ENCODE results near the gene PSMB2.
"Not testable (repeated sequence)": the region's sequence is repeated elsewhere in the genome, so short reads cannot be mapped to it uniquely, and the experiment has no call there.

PSMB2 gene

GRCh38 chr1:35641233-35641866 is at the start of gene PSMB2:
Gene PSMB2 (minus strand): TSS chr1:35641526. CDS start chr1:35641432, 94 bp downstream.
- peak; percentile 96 to 97 for DNase-seq (ENCODE audit: low read depth in 2 of 2)

DNA sequence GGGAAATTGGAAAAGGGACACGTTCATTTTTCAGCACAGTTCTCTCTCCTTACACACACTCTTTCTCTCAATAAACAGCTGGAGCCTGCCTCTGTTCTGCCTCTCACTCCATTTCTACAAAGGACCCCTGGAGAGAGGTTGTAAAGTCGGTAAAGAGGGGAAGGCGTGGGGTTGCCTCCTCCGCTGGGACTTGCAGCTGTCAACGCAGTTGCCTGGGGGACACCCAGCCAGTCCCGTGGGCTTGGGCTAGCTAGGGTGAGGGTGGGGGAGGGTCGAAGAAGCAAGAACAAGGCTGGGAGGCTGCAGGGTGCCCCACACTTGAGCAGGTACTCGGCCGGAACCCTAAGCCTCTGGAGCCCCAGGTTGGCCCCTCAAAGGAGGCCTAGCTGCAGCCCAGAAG is 49.8 kb upstream of the PSMB2 start:
- DNase-seq (ENCODE audit: low read depth in 2 of 2): no peak

GRCh38 chr1:35690103-35690502 is 48.8 kb upstream of the PSMB2 start:
- not testable (repeated sequence) for DNase-seq (ENCODE audit: low read depth in 2 of 2)

DNA sequence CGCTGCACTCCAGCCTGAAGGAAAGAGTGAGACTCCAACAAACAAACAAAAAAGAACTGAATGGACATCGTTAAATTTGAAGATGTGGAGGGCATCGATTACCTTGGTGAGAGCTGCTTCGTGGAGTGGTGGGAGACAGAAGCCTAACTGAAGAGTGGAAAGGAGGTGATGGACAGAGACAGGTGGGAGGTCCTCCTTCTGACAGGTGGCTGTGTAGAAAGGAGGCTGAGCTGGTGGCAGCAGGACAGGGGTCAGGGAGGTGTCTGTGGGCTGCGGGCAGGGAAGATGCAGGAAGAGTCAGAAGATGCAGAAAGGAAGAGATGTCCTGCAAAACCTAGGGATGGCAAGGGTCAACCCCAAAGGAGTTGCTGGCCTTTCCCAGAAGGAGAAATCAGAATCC is 46.8 kb upstream of the PSMB2 start:
- DNase-seq (ENCODE audit: low read depth in 2 of 2): no peak

DNA sequence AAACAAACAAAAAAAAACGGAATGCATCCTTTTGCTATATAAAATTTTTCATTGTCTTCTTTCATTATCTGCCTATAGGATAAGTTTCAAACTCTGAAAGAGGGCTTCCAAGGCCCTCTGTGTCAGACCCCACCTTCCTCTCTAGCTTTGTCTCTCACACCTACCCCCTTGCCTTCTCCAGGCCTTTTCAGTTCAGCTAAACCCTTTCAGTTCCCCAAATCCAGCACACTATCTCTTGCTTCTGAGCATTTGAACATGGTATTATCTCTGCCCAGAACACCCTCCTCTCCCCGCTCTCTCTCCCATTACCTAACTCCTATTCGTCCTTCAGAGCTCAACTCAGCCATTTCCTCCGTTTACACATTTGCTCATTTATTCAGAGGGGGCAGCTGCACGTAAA is 41.7 kb upstream of the PSMB2 start:
- DNase-seq (ENCODE audit: low read depth in 2 of 2): no peak

GRCh38 chr1:35680271-35680670 is 38.9 kb upstream of the PSMB2 start:
- DNase-seq (ENCODE audit: low read depth in 2 of 2): no peak

GRCh38 chr1:35675773-35676172 is 34.4 kb upstream of the PSMB2 start:
- no peak for DNase-seq (ENCODE audit: low read depth in 2 of 2)

DNA sequence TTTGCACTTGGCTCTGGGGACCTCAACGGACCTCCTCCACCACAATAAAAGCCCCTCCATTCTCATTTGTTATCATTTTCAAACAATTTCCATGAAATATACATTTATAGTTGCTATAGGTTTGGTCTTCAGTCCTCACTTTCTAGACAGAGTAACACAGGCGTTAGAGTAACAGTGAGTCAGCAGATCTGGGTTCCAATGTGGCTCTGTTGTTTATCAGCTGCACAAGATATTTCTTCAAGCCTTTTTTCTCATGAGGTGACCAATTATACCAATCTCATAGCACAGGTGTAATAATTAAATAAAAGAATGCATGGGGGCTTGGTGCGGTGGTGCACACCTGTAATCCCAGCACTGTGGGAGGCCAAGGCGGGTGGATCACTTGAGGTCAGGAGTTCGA is 32.8 kb upstream of the PSMB2 start:
- DNase-seq (ENCODE audit: low read depth in 2 of 2): no peak

- no peak for DNase-seq (ENCODE audit: low read depth in 2 of 2)
Measured at GRCh38 chr1:35672116-35672515, 30.8 kb upstream of the PSMB2 start.

DNA sequence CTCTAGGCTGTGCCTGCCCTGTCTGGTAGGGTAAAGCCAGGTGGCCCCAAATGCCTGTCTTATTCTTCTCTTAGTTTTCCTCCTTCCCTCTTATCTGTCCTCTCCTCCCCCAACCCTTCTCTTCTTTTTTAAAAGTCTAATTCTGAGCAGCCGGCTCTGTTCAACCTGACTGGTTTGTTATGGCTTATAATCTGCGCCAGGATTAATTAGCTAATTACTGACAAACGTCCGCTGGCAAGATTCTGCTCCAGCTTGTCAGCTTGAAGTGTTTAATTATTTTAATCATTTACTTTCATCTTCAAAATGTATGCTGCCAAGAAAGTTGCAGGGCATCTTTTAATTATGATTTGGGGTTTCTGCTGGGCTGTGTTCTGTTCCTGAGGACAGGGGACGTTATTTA is 27.2 kb upstream of the PSMB2 start:
- no peak for DNase-seq (ENCODE audit: low read depth in 2 of 2)

DNA sequence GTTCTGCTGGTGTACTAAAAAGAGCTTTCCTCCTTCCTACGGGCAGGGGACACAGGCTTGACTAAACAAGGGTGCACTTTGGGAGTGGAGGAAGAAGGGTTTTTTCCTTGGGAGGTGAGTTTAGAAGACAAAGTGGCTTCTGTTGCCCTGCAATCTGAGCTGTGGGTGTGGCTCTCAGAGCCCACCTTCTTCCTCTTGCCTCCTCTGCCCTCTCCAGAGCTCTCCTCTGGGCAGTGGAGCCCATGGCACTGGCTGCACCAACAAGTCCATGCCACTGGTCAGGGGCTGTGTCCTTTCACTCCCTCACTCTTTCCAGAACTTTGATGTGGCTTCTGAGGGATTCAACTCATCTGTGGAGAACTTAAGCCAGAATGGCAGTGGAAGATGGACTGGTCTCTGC is 25.6 kb upstream of the PSMB2 start:
- DNase-seq (ENCODE audit: low read depth in 2 of 2): no peak

GRCh38 chr1:35666216-35666615 is 24.9 kb upstream of the PSMB2 start:
- DNase-seq (ENCODE audit: low read depth in 2 of 2): no peak

DNA sequence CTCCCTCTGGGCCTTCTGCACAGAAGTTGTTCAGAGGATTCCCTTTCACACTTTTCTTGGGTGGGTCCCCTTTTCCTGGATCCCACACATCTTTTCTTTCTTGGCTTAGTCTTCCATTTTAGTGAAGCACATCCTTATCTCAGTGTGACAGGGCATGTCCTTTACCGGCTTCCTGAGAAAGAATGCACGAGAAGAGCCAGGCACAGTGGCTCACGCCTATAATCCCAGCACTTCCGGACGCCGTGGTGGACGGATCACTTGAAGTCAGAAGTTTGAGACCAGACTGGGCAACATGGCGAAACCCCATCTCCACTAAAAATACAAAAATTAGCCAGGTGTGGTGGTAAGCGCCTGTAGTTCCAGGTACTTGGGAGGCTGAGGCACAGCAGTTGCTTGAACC is 22.1 kb upstream of the PSMB2 start:
- no peak for DNase-seq (ENCODE audit: low read depth in 2 of 2)

DNA sequence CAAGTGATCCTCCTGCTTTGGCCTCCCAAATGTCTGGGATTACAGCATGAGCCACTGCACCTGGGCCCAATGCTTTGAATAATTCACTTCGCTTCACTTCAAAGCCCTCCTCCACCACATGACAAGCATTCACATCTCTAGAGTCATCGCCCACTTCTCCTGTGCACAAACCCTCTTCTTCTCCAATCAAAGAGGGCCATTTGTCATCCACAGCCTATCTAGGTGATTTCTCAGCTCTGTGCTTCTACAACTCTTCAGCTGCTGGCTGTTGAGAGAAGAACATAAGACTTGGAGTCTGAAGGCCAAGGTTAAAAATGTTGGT is 20.1 kb upstream of the PSMB2 start:
- no peak for DNase-seq (ENCODE audit: low read depth in 2 of 2)

DNA sequence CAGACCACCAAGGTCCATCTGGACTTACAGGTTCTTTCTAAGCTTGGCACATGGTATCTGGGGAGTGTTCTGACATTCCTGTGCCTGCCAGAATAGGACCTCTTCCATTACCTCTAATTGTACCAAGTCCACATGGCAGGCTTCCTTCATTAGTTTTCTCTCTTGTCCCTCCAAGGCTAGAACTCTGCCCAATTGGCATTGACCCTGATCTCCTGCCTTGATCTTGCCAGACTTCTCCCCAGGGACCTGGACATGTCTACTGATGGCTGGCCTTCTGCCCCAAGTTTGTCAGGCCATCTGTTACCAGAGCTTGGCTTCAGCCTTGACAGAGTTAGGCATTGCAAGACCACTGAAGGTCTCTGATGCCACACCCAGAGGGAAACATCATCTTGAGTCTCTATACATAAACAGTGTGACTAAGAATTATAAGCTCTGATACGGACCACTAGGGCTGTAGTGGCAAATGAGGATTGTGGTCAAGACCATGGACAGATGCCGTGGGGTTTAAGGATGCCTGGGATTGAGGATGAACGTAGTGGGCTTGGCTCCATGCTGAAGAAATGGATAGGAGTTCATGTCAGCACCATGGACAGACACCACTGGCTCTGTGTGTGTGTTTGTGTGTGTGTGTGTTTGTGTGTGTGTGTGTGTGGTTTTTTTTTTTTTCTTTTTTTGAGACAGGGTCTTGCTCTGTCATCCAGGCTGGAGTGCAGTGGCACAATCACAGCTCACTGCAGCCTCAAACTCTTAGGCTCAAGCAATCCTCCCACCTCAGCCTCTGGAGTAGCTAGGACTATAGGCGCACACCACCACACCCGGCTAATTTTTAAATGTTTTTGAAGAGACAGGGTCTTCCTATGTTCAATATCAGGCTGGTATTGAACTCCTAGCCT is 19.5 kb upstream of the PSMB2 start:
- no peak for DNase-seq (ENCODE audit: low read depth in 2 of 2)

DNA sequence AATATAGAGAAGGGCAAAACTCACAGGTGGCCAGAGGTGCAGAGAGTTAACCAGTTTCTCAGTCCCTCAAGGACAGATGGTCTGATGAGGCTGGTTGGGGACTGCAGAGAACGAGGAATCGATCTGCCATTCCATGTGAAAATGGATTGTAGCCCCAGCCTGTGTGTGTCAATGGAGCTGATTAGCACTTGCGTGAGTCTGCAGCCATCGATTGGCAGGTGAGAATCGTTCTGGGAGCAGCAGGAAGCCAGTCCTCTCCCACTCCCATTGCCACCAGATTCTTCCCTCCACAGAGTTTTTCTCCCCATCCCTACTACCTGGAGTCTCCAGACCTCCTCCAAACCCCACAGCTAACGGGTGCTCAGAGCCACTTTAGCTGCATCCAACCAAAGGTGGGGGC is 18.3 kb upstream of the PSMB2 start:
- DNase-seq (ENCODE audit: low read depth in 2 of 2): no peak

DNA sequence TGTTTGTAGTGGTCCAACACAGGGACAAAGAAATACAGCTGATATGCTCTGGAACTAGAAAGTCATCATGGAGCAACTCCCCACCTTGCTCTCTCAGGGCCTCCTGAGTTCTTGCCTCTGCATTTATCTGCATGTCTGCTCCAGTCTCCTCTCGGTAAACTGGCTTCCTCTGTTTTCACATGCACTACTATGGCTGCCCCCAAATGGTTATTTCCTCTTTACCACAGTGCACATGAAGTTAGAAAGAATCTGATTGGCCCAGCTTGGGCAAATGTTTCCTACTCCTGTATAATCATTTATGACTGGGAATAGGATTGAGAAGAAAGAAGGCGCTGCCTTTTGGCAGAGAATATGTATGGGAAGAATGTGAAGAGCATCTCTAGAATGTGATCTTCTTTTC is 16.5 kb upstream of the PSMB2 start:
- DNase-seq (ENCODE audit: low read depth in 2 of 2): no peak

DNA sequence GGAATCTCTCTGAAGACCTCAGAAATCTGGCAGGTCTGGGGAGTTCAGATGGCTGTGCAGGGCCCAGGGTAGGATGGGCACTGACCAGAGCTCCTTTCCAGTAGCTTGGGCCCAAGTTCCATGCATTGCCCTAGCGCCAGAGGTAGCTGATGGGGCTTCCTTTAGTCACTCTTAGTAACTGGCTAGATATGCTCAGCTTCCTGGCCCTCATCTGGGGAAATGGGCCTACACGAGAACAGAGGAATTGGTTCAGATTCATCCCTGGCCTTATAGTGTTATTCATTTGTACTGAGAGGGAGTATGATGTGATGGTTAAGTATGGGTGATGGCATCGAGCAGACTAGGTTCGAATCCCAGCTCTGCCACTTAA is 15.5 kb upstream of the PSMB2 start:
- no peak for DNase-seq (ENCODE audit: low read depth in 2 of 2)

- no peak for DNase-seq (ENCODE audit: low read depth in 2 of 2)
Measured at GRCh38 chr1:35656148-35656862, 15.0 kb upstream of the PSMB2 start.

DNA sequence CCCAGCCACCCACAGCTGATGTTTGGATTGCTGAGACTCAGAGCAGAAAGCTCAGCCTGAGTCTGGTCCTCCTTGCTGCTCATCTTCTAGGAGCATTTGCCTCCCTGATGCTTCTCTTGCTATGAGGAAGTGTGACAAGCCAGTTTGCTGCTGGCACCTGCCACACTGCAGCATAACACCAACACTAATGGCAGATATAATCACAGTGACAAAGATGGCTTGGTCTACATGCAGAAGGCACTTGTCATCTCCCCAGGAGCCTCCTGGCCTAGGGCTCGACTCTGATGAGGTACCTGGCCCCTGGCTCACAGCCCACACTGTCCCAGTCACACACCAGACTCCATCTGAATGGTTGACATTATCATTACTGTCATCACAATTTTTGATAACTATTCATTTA is 13.9 kb upstream of the PSMB2 start:
- DNase-seq (ENCODE audit: low read depth in 2 of 2): no peak

- DNase-seq (ENCODE audit: low read depth in 2 of 2): no peak
Measured at GRCh38 chr1:35650416-35650815, 9.1 kb upstream of the PSMB2 start.

GRCh38 chr1:35646043-35646442 is 4.7 kb upstream of the PSMB2 start:
- no peak for DNase-seq (ENCODE audit: low read depth in 2 of 2)

DNA sequence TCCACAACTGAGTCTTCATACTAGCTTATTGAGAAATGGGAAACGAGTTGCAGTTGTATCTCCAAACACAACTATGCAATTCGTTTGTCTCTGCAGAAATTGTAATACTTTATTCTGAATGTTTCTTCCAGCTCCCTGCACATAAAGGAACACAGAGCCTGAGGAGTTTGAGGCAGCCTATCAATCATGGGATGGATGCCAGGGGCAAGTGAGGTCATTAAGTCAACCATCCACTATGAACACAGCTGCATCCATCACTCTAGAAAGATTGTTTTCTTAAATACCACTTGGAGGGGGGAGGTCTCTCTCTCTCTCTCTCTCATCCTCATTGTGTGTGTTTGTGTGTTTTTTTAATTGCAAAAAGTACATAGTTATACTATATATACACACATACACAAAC is 2.9 kb upstream of the PSMB2 start:
- no peak for DNase-seq (ENCODE audit: low read depth in 2 of 2)
